ENCODE data around the gene FOXO1.

FOXO1 gene

GRCh38 chr13:40517486-40518480 is 148.7 kb downstream of the FOXO1 start:
- H3K36me3 Mint-ChIP-seq (ENCODE audit: low read depth): no peaks in the 10 kb centered on the region
- peaks cover 2% of the 10 kb centered on the region for H3K27me3 Mint-ChIP-seq
- H3K27ac Mint-ChIP-seq: no peak overlapping the region
- H3K9me3 Mint-ChIP-seq: no peaks in the 10 kb centered on the region
- intact Hi-C loops (cut with micrococcal nuclease): no loop called here
- no peak overlapping the region for H3K4me3 Mint-ChIP-seq
- H3K4me1 Mint-ChIP-seq (ENCODE audit: low read depth): peaks cover 21% of the 10 kb centered on the region

- Mint-ChIP-seq H3K9me3 (no peaks in the 10 kb centered on the region), H3K36me3 (ENCODE audit: low read depth) (no peaks in the 10 kb centered on the region), H3K4me3 (no peak overlapping the region), H3K27ac (no peak overlapping the region), H3K27me3 (peaks cover 2% of the 10 kb centered on the region), H3K4me1 (ENCODE audit: low read depth) (peaks cover 21% of the 10 kb centered on the region)
- intact Hi-C loops (cut with micrococcal nuclease): no loop called here
Observed at GRCh38 chr13:40515702-40516101, 150.7 kb downstream of the FOXO1 start.

GRCh38 chr13:40514802-40515201 is 151.6 kb downstream of the FOXO1 start:
- Mint-ChIP-seq H3K4me3 (no peak overlapping the region), H3K27me3 (peaks cover 2% of the 10 kb centered on the region), H3K27ac (no peak overlapping the region), H3K9me3 (no peaks in the 10 kb centered on the region), H3K36me3 (ENCODE audit: low read depth) (no peaks in the 10 kb centered on the region), H3K4me1 (ENCODE audit: low read depth) (peaks cover 21% of the 10 kb centered on the region)
- intact Hi-C loops (cut with micrococcal nuclease): no loop called here

- intact Hi-C loops (cut with micrococcal nuclease): no loop called here
- no peak overlapping the region for H3K27ac Mint-ChIP-seq
Observed at GRCh38 chr13:40509876-40510275, 156.6 kb downstream of the FOXO1 start.

GRCh38 chr13:40508767-40509342 is 157.6 kb downstream of the FOXO1 start:
- peaks cover 6% of the 10 kb centered on the region for H3K27me3 Mint-ChIP-seq
- intact Hi-C loops (cut with micrococcal nuclease): no loop called here
- peaks cover 16% of the 10 kb centered on the region for H3K4me1 Mint-ChIP-seq (ENCODE audit: low read depth)
- no peak overlapping the region for H3K27ac Mint-ChIP-seq
- H3K9me3 Mint-ChIP-seq: no peaks in the 10 kb centered on the region
- no peaks in the 10 kb centered on the region for H3K36me3 Mint-ChIP-seq (ENCODE audit: low read depth)
- no peak overlapping the region for H3K4me3 Mint-ChIP-seq

More at GRCh38 chr13:40509876-40510275, 156.6 kb downstream of the FOXO1 start:
- no peaks in the 10 kb centered on the region for H3K36me3 Mint-ChIP-seq (ENCODE audit: low read depth)
- H3K4me1 Mint-ChIP-seq (ENCODE audit: low read depth): peaks cover 16% of the 10 kb centered on the region
- H3K9me3 Mint-ChIP-seq: no peaks in the 10 kb centered on the region
- H3K27me3 Mint-ChIP-seq: peaks cover 4% of the 10 kb centered on the region
- H3K4me3 Mint-ChIP-seq: no peak overlapping the region

GRCh38 chr13:40508127-40508526 is 158.3 kb downstream of the FOXO1 start:
- H3K27ac Mint-ChIP-seq: no peak overlapping the region
- no peak overlapping the region for H3K4me3 Mint-ChIP-seq
- H3K36me3 Mint-ChIP-seq (ENCODE audit: low read depth): no peaks in the 10 kb centered on the region
- peaks cover 16% of the 10 kb centered on the region for H3K4me1 Mint-ChIP-seq (ENCODE audit: low read depth)
- intact Hi-C loops (cut with micrococcal nuclease): no loop called here
- H3K27me3 Mint-ChIP-seq: peaks cover 8% of the 10 kb centered on the region
- no peaks in the 10 kb centered on the region for H3K9me3 Mint-ChIP-seq

- Mint-ChIP-seq H3K4me1 (ENCODE audit: low read depth) (peaks cover 16% of the 10 kb centered on the region), H3K4me3 (no peak overlapping the region), H3K9me3 (no peaks in the 10 kb centered on the region), H3K36me3 (ENCODE audit: low read depth) (no peaks in the 10 kb centered on the region), H3K27ac (no peak overlapping the region), H3K27me3 (peaks cover 9% of the 10 kb centered on the region)
- intact Hi-C loops (cut with micrococcal nuclease): no loop called here
Observed at GRCh38 chr13:40506592-40507446, 159.6 kb downstream of the FOXO1 start.

Measured in dendritic cell treated with granulocyte-macrophage colony-stimulating factor and Interleukin-4, amounts not matched to agents 40 ng/mL and 50 ng/mL, for 4 days (primary cell).